Pancreas (tissue), 10 donors: ENCODE results near the gene ANKS1A. TPM values are rescaled to one million over a fixed set of nuclear protein-coding genes. Genes with fewer than 3 reads are reported as not detected.
"Not testable (repeated sequence)": the region's sequence is repeated elsewhere in the genome, so short reads cannot be mapped to it uniquely, and the experiment has no call there.

Experiments used
- ATAC-seq, 4 donors: fragments of 200-7000 bp; cut with Tn5 transposase; one replicate each; pipeline versions ENCODE4 v1.8.0 to v1.9.1; 2020; ENCODE audit warnings: mild to moderate bottlenecking in 4 of 4, moderate library complexity in 4 of 4
- DNase-seq, 6 donors: peaks; one replicate each; pipeline ENCODE4 v3.0.0-alpha.2; 2020
- FAIRE-seq: peaks from 2 replicates; lab custom pipeline; 2012; peaks lifted over from hg19 to GRCh38; lab: Jason Lieb, UNC
- H3K27ac ChIP-seq, 4 donors: fragments of 200-600 bp; sonication (generic); 1 replicate in 3 of 4; 2 replicates in 1 of 4; pipeline versions ENCODE4 v1.5.0 to v1.8.0; 2020
- H3K27me3 ChIP-seq, 4 donors: fragments of 200-600 bp; one replicate each; pipeline ENCODE4 v1.8.0; 2021
- H3K36me3 ChIP-seq, 3 donors: fragments of 200-600 bp; sonication (generic) in 1 of 3; one replicate each; pipeline versions ENCODE4 v1.5.0 to v1.8.0; 2020 to 2021
- H3K4me1 ChIP-seq, 3 donors: fragments of 200-600 bp; one replicate each; pipeline ENCODE4 v1.8.0; 2021
- H3K4me3 ChIP-seq, 4 donors: fragments of 200-600 bp; sonication (generic) in 2 of 4; one replicate each; pipeline versions ENCODE4 v1.5.0 to v1.8.0; 2020 to 2021
- H3K9me3 ChIP-seq, 4 donors: fragments of 200-600 bp; one replicate each; pipeline ENCODE4 v1.8.0; 2021
- WGBS, 2 donors: extraction: QIAGEN DNeasy Blood & Tissue Kit; methylation state at CpG; one replicate each; pipeline ENCODE4 v1.1.7; 2013; 5-methylcytosine and 5-hydroxymethylcytosine counted together
- intact Hi-C, 3 donors: fragments of 100-400 bp; cut with DNase I; formaldehyde crosslinking; loops; one replicate each; pipeline versions ENCODE4 v1.11.1 to v1.14.2; 2022
- polyA plus RNA-seq, 2 donors: library from polyadenylated mRNA; stranded (reverse); fragments of 200-250 nt; gene quantifications; one replicate each; pipeline ENCODE4 v1.2.3, GENCODE V29; 2013
- total RNA-seq, 6 donors: library from RNA; stranded (reverse); fragmentation: NEBNext Ultra II Directional in 4 of 6; extraction: Animal tissue kit (Norgen Biotek cat#: 25700) in 4 of 6; gene quantifications; one replicate each; pipeline versions ENCODE4 v1.2.1 to v1.2.4, GENCODE V29; 2021 to 2023
- TF ChIP-seq, protein P1 (sequence below), 4 donors: fragments of 200-600 bp; sonication (generic) in 3 of 4; IDR thresholded peaks; one replicate each; pipeline versions ENCODE4 v1.5.0 to v1.8.0; 2021; ENCODE audit warnings: antibody characterized with exemption in 4 of 4
- donor health status: healthy with polysubstance abuse.
- donor health status: DM: no; HTN: no; CAD: no; lungs with moderate emphysema.
- donor health status: DM: no; HTN: no; CAD: no.
- donor health status: control.
- donor health status: control.
- donor health status: Bipolar disorder and iron deficiency.
- donor health status: DM: yes; HTN: yes; CAD: no.
- donor health status: DM: no; HTN: no; CAD: no.
- donor health status: DM: no; HTN: no; CAD: no.
- donor health status: DM: yes; HTN: yes; CAD: no.

The ANKS1A gene
- total and polyA plus RNA-seq, 8 donors, result 6.1 to 16.7 (median 8.0) TPM

DNA sequence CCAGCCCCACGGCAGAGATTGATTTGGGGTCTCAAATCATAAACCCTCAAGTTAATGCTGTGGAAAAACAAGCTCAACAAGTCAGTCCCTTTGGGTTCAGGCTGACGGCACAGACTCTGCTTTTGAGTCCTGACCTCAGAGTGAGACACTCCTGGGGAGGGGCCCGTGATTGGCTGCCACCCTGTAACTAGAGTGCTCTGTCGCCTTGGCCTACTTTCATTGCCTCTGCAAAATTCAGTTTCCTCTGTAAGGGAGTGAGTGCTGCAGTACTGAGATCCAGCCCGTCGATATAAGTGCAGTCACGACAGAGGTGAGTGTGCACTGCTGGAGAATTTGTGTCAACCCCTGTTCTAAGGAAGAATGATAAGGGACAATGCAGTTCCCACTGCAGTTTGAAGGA lies 105.6 kb downstream of the ANKS1A start:
- ATAC-seq (no peak), DNase-seq (no peak), FAIRE-seq (no peak)
- H3K27ac ChIP-seq, result no peak overlapping the region
- WGBS, 2 donors, result 90% methylated on average over 7 of the region's 7 CpGs
- no peaks in the 10 kb centered on the region for H3K4me1 ChIP-seq
- TF ChIP-seq, protein P1, sequence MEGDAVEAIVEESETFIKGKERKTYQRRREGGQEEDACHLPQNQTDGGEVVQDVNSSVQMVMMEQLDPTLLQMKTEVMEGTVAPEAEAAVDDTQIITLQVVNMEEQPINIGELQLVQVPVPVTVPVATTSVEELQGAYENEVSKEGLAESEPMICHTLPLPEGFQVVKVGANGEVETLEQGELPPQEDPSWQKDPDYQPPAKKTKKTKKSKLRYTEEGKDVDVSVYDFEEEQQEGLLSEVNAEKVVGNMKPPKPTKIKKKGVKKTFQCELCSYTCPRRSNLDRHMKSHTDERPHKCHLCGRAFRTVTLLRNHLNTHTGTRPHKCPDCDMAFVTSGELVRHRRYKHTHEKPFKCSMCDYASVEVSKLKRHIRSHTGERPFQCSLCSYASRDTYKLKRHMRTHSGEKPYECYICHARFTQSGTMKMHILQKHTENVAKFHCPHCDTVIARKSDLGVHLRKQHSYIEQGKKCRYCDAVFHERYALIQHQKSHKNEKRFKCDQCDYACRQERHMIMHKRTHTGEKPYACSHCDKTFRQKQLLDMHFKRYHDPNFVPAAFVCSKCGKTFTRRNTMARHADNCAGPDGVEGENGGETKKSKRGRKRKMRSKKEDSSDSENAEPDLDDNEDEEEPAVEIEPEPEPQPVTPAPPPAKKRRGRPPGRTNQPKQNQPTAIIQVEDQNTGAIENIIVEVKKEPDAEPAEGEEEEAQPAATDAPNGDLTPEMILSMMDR (IDR thresholded peaks at IDR 0.05), result no peak
- no peaks in the 10 kb centered on the region for H3K27me3 ChIP-seq
- no peaks in the 10 kb centered on the region for H3K9me3 ChIP-seq
- intact Hi-C loops, result no loop called here
- H3K4me3 ChIP-seq, result no peak overlapping the region
- H3K36me3 ChIP-seq, result peaks cover 0 to 13% (median 0%) of the 10 kb centered on the region in 3 donors

DNA sequence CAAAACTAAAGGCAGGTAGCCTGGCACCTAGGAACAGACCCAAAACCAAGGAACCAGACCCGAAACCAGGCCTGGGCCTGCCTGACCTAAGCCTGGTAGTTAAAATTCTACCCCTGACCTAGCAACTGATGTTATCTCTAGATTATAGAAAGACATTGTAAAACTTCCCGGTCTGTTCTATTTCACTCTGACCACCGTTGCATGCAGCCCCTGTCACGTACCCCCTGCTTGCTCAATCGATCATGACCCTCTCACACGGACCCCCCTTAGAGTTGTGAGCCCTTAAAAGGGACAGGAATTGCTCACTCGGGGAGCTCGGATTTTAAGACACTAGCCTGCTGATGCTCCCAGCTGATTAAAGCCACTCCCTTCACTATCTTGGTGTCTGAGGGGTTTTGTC lies 109.4 kb downstream of the ANKS1A start:
- H3K4me3 ChIP-seq, H3K27ac ChIP-seq, H3K27me3 ChIP-seq, FAIRE-seq, H3K9me3 ChIP-seq, ATAC-seq, intact Hi-C loops, DNase-seq, H3K4me1 ChIP-seq: not testable (repeated sequence)
- peaks cover 0 to 13% (median 0%) of the 10 kb centered on the region in 3 donors for H3K36me3 ChIP-seq
- 93 to 94% methylated on average over 8 of the region's 8 CpGs for whole genome bisulfite sequencing, 2 donors

DNA sequence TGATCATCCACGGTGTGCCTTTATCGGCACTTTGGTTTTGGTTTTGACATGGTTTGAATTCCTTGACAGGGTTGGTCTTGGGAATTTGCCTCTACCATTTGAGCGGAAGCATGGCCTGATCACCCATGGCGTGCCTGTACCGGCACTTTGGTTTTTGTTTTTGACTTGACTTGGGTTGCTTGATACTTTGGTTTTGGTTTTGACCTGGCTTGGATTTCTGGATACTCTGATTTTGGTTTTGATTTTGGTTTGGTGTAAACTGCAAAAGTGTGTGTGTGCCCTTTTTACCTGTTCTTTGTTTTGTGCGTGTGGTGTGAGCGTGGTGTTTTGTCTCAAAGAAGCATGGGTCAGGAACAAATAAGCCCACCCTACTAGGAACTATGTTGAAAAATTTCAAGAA lies 110.1 kb downstream of the ANKS1A start:
- WGBS, 2 donors, result 99% methylated on average over 7 of the region's 7 CpGs
- H3K36me3 ChIP-seq, result peaks cover 0 to 13% (median 0%) of the 10 kb centered on the region in 3 donors
- H3K4me1 ChIP-seq, intact Hi-C loops, DNase-seq, H3K9me3 ChIP-seq, H3K27me3 ChIP-seq, ATAC-seq, FAIRE-seq, H3K4me3 ChIP-seq, H3K27ac ChIP-seq: not testable (repeated sequence)

DNA sequence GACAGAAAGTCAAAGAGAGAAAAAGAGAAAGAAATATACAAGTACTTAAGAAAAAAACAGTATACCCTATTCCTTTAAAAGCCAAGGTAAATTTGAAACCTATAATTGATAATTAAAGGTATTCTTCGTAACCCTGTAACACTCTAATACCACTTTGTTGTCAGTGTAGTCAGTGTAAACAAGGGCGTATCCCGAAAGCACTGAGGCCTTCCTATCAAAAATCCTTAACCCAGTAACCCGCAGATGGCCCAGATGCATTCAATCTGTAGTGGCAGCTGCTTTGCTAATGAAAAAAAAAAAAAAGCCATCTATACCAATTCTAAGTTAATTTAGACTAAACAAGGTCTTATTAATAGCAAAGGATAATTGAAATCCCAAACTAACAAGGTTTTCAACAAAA lies 110.9 kb downstream of the ANKS1A start:
- WGBS, 2 donors, result 96 to 98% methylated on average over 4 of the region's 4 CpGs
- H3K9me3 ChIP-seq, H3K27me3 ChIP-seq, H3K27ac ChIP-seq, DNase-seq, intact Hi-C loops, ATAC-seq, FAIRE-seq, H3K36me3 ChIP-seq, H3K4me1 ChIP-seq, H3K4me3 ChIP-seq: not testable (repeated sequence)

DNA sequence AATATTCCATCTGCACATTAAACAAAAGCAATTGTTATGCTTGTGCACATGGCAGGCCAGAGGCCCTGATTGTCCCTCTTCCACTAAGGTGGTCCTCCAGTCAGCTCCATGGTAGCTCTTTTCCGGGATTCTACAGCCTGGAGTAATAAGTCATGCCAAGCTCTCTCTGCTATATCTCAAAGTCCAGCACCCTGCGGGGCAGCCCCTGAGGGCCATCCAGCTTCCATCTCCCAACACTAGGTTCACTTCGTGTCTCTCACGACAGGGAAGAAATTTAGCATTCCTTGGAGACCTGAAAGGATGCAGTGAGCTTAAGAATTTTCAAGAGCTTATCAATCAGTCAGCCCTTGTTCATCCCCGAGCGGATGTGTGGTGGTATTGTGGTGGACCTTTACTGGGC lies 112.3 kb downstream of the ANKS1A start:
- intact Hi-C loops, H3K27me3 ChIP-seq, H3K4me1 ChIP-seq, FAIRE-seq, H3K9me3 ChIP-seq, H3K27ac ChIP-seq, ATAC-seq, DNase-seq, H3K4me3 ChIP-seq, H3K36me3 ChIP-seq: not testable (repeated sequence)
- WGBS, 2 donors, result 92 to 95% methylated on average over 6 of the region's 6 CpGs

DNA sequence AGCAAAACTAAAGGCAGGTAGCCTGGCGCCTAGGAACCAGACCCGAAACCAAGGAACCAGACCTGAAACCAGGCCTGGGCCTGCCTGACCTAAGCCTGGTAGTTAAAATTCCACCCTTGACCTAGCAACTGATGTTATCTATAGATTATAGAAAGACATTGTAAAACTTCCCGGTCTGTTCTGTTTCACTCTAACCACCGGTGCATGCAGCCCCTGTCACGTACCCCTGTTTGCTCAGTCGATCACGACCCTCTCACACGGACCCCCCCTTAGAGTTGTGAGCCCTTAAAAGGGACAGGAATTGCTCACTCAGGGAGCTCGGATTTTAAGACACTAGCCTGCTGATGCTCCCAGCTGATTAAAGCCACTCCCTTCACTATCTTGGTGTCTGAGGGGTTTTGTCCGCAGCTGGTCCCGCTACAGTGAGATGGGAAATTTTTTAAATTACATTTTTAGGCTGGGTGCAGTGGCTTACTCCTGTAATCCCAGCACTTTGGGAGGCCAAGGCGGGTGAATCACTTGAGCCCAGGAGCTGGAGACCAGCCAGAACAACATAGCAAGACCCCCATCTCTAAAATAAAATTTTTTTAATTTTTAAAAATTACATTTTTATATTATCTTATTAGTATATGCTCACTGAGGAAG lies 115.0 kb downstream of the ANKS1A start:
- WGBS, 2 donors, result 81% methylated on average over 12 of the region's 12 CpGs
- DNase-seq, FAIRE-seq, H3K27ac ChIP-seq, H3K36me3 ChIP-seq, intact Hi-C loops, ATAC-seq, H3K4me3 ChIP-seq, H3K9me3 ChIP-seq, H3K4me1 ChIP-seq, H3K27me3 ChIP-seq: not testable (repeated sequence)

DNA sequence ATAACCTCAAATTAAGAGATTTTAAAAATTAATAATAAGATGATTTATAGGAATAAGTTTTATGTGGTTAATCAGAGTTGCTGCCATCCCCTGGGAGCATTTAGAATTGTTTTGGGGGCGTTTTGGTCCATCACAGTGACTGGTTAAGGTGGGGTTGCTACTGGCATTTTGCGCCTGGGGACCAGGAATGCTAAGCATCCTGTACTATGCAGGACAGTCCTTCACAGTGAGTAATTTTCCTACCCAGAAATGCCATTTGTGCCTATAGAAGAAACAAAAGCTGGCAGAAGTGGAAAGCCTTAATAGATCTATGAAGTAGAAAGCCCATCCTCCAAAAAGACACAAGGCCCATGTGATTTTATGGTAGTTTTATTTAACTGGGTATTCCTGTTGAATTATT lies 118.0 kb downstream of the ANKS1A start:
- no peak overlapping the region for H3K4me3 ChIP-seq
- H3K4me1 ChIP-seq, result no peaks in the 10 kb centered on the region
- intact Hi-C loops, result no loop called here
- DNase-seq (no peak), FAIRE-seq (no peak), ATAC-seq (no peak)
- 84 to 94% methylated on average over 2 of the region's 2 CpGs for WGBS, 2 donors
- TF ChIP-seq, protein P1 (IDR thresholded peaks at IDR 0.05), result no peak
- H3K9me3 ChIP-seq, result no peaks in the 10 kb centered on the region
- no peak overlapping the region for H3K27ac ChIP-seq
- no peaks in the 10 kb centered on the region for H3K36me3 ChIP-seq
- no peaks in the 10 kb centered on the region for H3K27me3 ChIP-seq
